Stomach (tissue), 9 donors: ENCODE data around the gene KCNQ5. TPM values are rescaled to one million over a fixed set of nuclear protein-coding genes. Genes with fewer than 3 reads are reported as not detected.

Source experiments
- DNase-seq, 2 donors: peaks; one replicate each; pipeline versions ENCODE4 v3.0.0 to v3.0.0-alpha.2; 2013 to 2019
- H3K27ac ChIP-seq, 5 donors: fragments of 200-600 bp in 4 of 5; sonication (generic) in 4 of 5; one replicate each; pipeline ENCODE4 v1.5.1; 2013 to 2019; ENCODE audit warnings: mild to moderate bottlenecking in 1 of 5, moderate library complexity in 1 of 5
- H3K27me3 ChIP-seq, 3 donors: fragments of 200-600 bp; sonication (generic); one replicate each; pipeline ENCODE4 v1.5.1; 2017 to 2019; ENCODE audit warnings: mixed run types in 1 of 3
- H3K36me3 ChIP-seq, 4 donors: fragments of 200-600 bp; sonication (generic); 1 replicate in 3 of 4; 2 replicates in 1 of 4; pipeline ENCODE4 v1.5.1; 2016 to 2019
- H3K4me1 ChIP-seq, 4 donors: fragments of 200-600 bp; sonication (generic); one replicate each; pipeline ENCODE4 v1.5.1; 2016 to 2019
- H3K4me3 ChIP-seq, 4 donors: fragments of 200-600 bp; sonication (generic) in 3 of 4; one replicate each; pipeline ENCODE4 v1.5.1; 2016 to 2019; ENCODE audit warnings: mild to moderate bottlenecking in 1 of 4
- H3K9me3 ChIP-seq, 4 donors: fragments of 200-600 bp; sonication (generic); one replicate each; pipeline ENCODE4 v1.5.1; 2016 to 2019
- CTCF ChIP-seq, 7 experiments: fragments of 450-650 bp in 4 of 7; fragments of 200-600 bp in 3 of 7; sonication (generic) in 3 of 7; IDR thresholded peaks; one replicate each; pipeline ENCODE4 v1.5.1; 2016 to 2019; ENCODE audit warnings: antibody characterized with exemption in 7 of 7, control low read depth in 2 of 7, mild to moderate bottlenecking in 1 of 7
- EP300 ChIP-seq: sonication (generic); formaldehyde crosslinking; IDR thresholded peaks from one replicate; pipeline ENCODE4 v1.6.1; 2017; ENCODE audit warnings: antibody characterized with exemption
- POLR2A ChIP-seq, 4 donors: fragments of 450-650 bp; IDR thresholded peaks; one replicate each; pipeline ENCODE4 v1.6.1; 2016; ENCODE audit warnings: antibody characterized with exemption in 4 of 4, control low read depth in 2 of 4, mild to moderate bottlenecking in 1 of 4, moderate library complexity in 1 of 4
- POLR2AphosphoS5 ChIP-seq, 3 donors: sonication (generic); formaldehyde crosslinking; IDR thresholded peaks; one replicate each; pipeline ENCODE4 v1.6.1; 2016; ENCODE audit warnings: antibody characterized with exemption in 3 of 3
- WGBS, 5 donors: extraction: QIAGEN DNeasy Blood & Tissue Kit in 3 of 5; methylation state at CpG; one replicate each; pipeline versions ENCODE4 v1.1.5 to v1.1.7; 2013 to 2018; 5-methylcytosine and 5-hydroxymethylcytosine counted together
- intact Hi-C: fragments of 100-400 bp; cut with DNase I; formaldehyde crosslinking; loops from one replicate; pipeline ENCODE4 v1.15.1; 2023; ENCODE audit warnings: low total_unique reads
- polyA plus RNA-seq, 3 donors: library from polyadenylated mRNA; stranded (reverse); fragments of 200-250 nt; gene quantifications; one replicate each; pipeline ENCODE4 v1.2.3, GENCODE V29; 2013
- total RNA-seq, 5 donors: library from RNA; depleted of rRNA; stranded (reverse); fragments of >200 nt; gene quantifications; one replicate each; pipeline versions ENCODE4 v1.1.0 to v1.2.3, GENCODE V29; 2014 to 2016
- donor health status: healthy with polysubstance abuse.
- donor health status: Bipolar disorder and iron deficiency.
- donor health status: healthy.

The KCNQ5 gene
- total and polyA plus RNA-seq, 8 donors: 0.12 to 2.8 (median 0.37) TPM; not detected in 2

- 81 to 92% (median 83%) methylated on average over 3 of the region's 3 CpGs for WGBS, 5 donors
- intact Hi-C loops: loop anchor here (10.0 kb wide), 1 partner anchor 525 kb away; no protein-coding TSS in a partner anchor
- TF ChIP-seq CTCF (IDR thresholded peaks at IDR 0.05) (no peak), EP300 (no peak), POLR2A (IDR thresholded peaks at IDR 0.05) (no peak), POLR2AphosphoS5 (IDR thresholded peaks at IDR 0.05) (no peak)
- H3K4me3 ChIP-seq: no peak overlapping the region
- no peak overlapping the region for H3K27ac ChIP-seq
- H3K36me3 ChIP-seq: no peaks in the 10 kb centered on the region
- no peaks in the 10 kb centered on the region for H3K27me3 ChIP-seq
- no peaks in the 10 kb centered on the region for H3K4me1 ChIP-seq
- H3K9me3 ChIP-seq: no peaks in the 10 kb centered on the region
- DNase-seq: no peak
These were observed 518.0 kb downstream of the KCNQ5 start for GRCh38 chr6:73139681-73140383.

- Histone ChIP-seq H3K27ac (no peak overlapping the region), H3K36me3 (no peaks in the 10 kb centered on the region), H3K9me3 (no peaks in the 10 kb centered on the region), H3K4me3 (no peak overlapping the region), H3K27me3 (no peaks in the 10 kb centered on the region), H3K4me1 (no peaks in the 10 kb centered on the region)
- WGBS, 5 donors: 84 to 92% (median 88%) methylated on average over 4 of the region's 4 CpGs
- intact Hi-C loops: no loop called here
- TF ChIP-seq POLR2A (IDR thresholded peaks at IDR 0.05) (no peak), EP300 (no peak), POLR2AphosphoS5 (IDR thresholded peaks at IDR 0.05) (no peak), CTCF (IDR thresholded peaks at IDR 0.05) (no peak)
- DNase-seq: no peak
These were observed 521.7 kb downstream of the KCNQ5 start for GRCh38 chr6:73143551-73143950.

- Histone ChIP-seq H3K4me1 (no peaks in the 10 kb centered on the region), H3K4me3 (no peak overlapping the region), H3K9me3 (no peaks in the 10 kb centered on the region), H3K27ac (no peak overlapping the region), H3K27me3 (no peaks in the 10 kb centered on the region), H3K36me3 (no peaks in the 10 kb centered on the region)
- no peak for DNase-seq
- TF ChIP-seq POLR2AphosphoS5 (IDR thresholded peaks at IDR 0.05) (no peak), POLR2A (IDR thresholded peaks at IDR 0.05) (no peak), EP300 (no peak), CTCF (IDR thresholded peaks at IDR 0.05) (no peak)
- intact Hi-C loops: no loop called here
These were observed 522.7 kb downstream of the KCNQ5 start for GRCh38 chr6:73144516-73144915.

GRCh38 chr6:73145690-73146089, 523.8 kb downstream of the KCNQ5 start:
- no peaks in the 10 kb centered on the region for H3K4me1 ChIP-seq
- TF ChIP-seq POLR2AphosphoS5 (IDR thresholded peaks at IDR 0.05): no peak
- TF ChIP-seq CTCF (IDR thresholded peaks at IDR 0.05): no peak
- intact Hi-C loops: no loop called here
- no peaks in the 10 kb centered on the region for H3K27me3 ChIP-seq
- no peak for DNase-seq
- H3K9me3 ChIP-seq: no peaks in the 10 kb centered on the region
- no peak overlapping the region for H3K27ac ChIP-seq
- no peaks in the 10 kb centered on the region for H3K36me3 ChIP-seq
- H3K4me3 ChIP-seq: no peak overlapping the region
- 82 to 90% (median 86%) methylated on average over 6 of the region's 6 CpGs for WGBS, 5 donors
